Left ventricle myocardium inferior (tissue), 1 donor: ENCODE measurements around the gene CD72. TPM values are rescaled to one million over a fixed set of nuclear protein-coding genes. Genes with fewer than 3 reads are reported as not detected.

Experiments used
- DNase-seq: peaks from one replicate; pipeline ENCODE4 v3.0.0-alpha.2; 2020
- H3K27ac ChIP-seq: fragments of 200-600 bp; replicated peaks from 2 replicates; pipeline ENCODE4 v1.8.0; 2021
- H3K27me3 ChIP-seq: fragments of 200-600 bp; 2 replicates; pipeline ENCODE4 v1.8.0; 2021; ENCODE audit warnings: low read depth
- H3K36me3 ChIP-seq: fragments of 200-600 bp; 2 replicates; pipeline ENCODE4 v1.8.0; 2021
- H3K4me1 ChIP-seq: fragments of 200-600 bp; 2 replicates; pipeline ENCODE4 v1.8.0; 2021
- H3K4me3 ChIP-seq: fragments of 200-600 bp; 2 replicates; pipeline ENCODE4 v1.8.0; 2021; ENCODE audit warnings: mild to moderate bottlenecking, moderate library complexity
- H3K9me3 ChIP-seq: fragments of 200-600 bp; replicated peaks from 2 replicates; pipeline ENCODE4 v1.8.0; 2021
- CTCF ChIP-seq: fragments of 200-600 bp; IDR thresholded peaks from 2 replicates; pipeline ENCODE4 v1.8.0; 2021; ENCODE audit warnings: antibody characterized with exemption, mild to moderate bottlenecking, borderline replicate concordance
- intact Hi-C: fragments of 100-400 bp; cut with micrococcal nuclease; formaldehyde crosslinking; loops from one replicate; pipeline ENCODE4 v1.11.0; 2022
- total RNA-seq: library from RNA; stranded (reverse); fragmentation: NEBNext Ultra II Directional; extraction: Animal tissue kit (Norgen Biotek cat#: 25700); gene quantifications from one replicate; pipeline ENCODE4 v1.2.1, GENCODE V29; 2021
- donor health status: DM: no; HTN: yes; CAD: no; lungs with severe emphysema.

CD72 gene
- total RNA-seq, 1 donor from 2014 or later: 0.63 TPM

- Histone ChIP-seq H3K27ac (no peak overlapping the region), H3K4me1 (no peaks in the 10 kb centered on the region), H3K4me3 (no peak overlapping the region), H3K27me3 (no peaks in the 10 kb centered on the region), H3K36me3 (peaks cover 3% of the 10 kb centered on the region), H3K9me3 (peaks cover 14% of the 10 kb centered on the region)
- no peak for TF ChIP-seq CTCF
- DNase-seq: no peak
- intact Hi-C loops: no loop called here
These were observed 39.1 kb downstream of the CD72 start for GRCh38 chr9:35579130-35579529.

- no peak for DNase-seq
- no peak for TF ChIP-seq CTCF
- Histone ChIP-seq H3K4me3 (no peak overlapping the region), H3K9me3 (peaks cover 14% of the 10 kb centered on the region), H3K4me1 (no peaks in the 10 kb centered on the region), H3K27ac (no peak overlapping the region), H3K36me3 (peaks cover 3% of the 10 kb centered on the region), H3K27me3 (no peaks in the 10 kb centered on the region)
- intact Hi-C loops: no loop called here
These were observed 40.7 kb downstream of the CD72 start for GRCh38 chr9:35577486-35577885.

DNA sequence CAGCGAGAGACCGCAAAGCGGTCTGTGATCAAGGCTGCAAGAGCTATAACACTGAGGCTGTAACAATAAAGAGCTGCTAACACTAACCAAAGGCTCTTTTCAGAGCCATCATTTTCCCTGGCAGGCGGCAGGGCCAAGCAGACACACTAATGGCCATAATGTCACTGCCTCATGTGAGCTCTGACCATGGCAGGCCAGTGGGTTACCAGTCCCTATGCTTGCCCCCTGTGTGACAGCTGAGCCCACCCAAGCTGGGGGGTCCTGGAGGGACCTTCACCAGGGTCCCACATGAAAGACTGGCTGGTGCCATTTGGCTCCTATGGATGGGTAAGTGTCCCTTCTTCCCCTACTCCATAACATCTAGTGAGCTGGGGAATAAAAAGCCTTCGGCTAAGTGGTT is 42.7 kb downstream of the CD72 start:
- H3K9me3 ChIP-seq: peaks cover 14% of the 10 kb centered on the region
- intact Hi-C loops: no loop called here
- TF ChIP-seq CTCF: no peak
- no peak overlapping the region for H3K4me3 ChIP-seq
- no peak overlapping the region for H3K27ac ChIP-seq
- H3K36me3 ChIP-seq: peaks cover 3% of the 10 kb centered on the region
- H3K4me1 ChIP-seq: no peaks in the 10 kb centered on the region
- no peak for DNase-seq
- no peaks in the 10 kb centered on the region for H3K27me3 ChIP-seq

GRCh38 chr9:35574578-35575122 is 43.6 kb downstream of the CD72 start:
- Histone ChIP-seq H3K4me3 (no peak overlapping the region), H3K27me3 (no peaks in the 10 kb centered on the region), H3K9me3 (peaks cover 7% of the 10 kb centered on the region), H3K4me1 (no peaks in the 10 kb centered on the region), H3K36me3 (no peaks in the 10 kb centered on the region), H3K27ac (no peak overlapping the region)
- TF ChIP-seq CTCF: no peak
- intact Hi-C loops: no loop called here
- DNase-seq: no peak

GRCh38 chr9:35570709-35571504 is 47.3 kb downstream of the CD72 start:
- Histone ChIP-seq H3K27me3 (no peaks in the 10 kb centered on the region), H3K4me1 (no peaks in the 10 kb centered on the region), H3K9me3 (no peaks in the 10 kb centered on the region), H3K4me3 (no peak overlapping the region), H3K27ac (no peak overlapping the region), H3K36me3 (no peaks in the 10 kb centered on the region)
- intact Hi-C loops: no loop called here
- no peak for DNase-seq
- no peak for TF ChIP-seq CTCF
